HFFc6 (cell line): ENCODE results near the gene PANX2. TPM values are rescaled to one million over a fixed set of nuclear protein-coding genes. Genes with fewer than 3 reads are reported as not detected.

ENCODE experiments used
- DNase-seq: peaks from one replicate; pipeline ENCODE4 v3.0.0-alpha.2; 2018
- H3K27ac Mint-ChIP-seq: 2 replicates; pipeline ENCODE4 v1.8.0; 2020; ENCODE audit warnings: mild to moderate bottlenecking, mixed read lengths
- H3K27me3 Mint-ChIP-seq: 2 replicates; pipeline ENCODE4 v1.8.0; 2021; ENCODE audit warnings: mild to moderate bottlenecking, moderate library complexity, mixed read lengths; ENCODE audit not compliant: insufficient read depth
- H3K36me3 Mint-ChIP-seq: 2 replicates; pipeline ENCODE4 v1.8.0; 2021; ENCODE audit warnings: low read depth, mixed read lengths
- H3K4me1 Mint-ChIP-seq: 2 replicates; pipeline ENCODE4 v1.8.0; 2020; ENCODE audit warnings: low read depth, mixed read lengths
- H3K4me3 Mint-ChIP-seq: 2 replicates; pipeline ENCODE4 v1.8.0; 2020; ENCODE audit warnings: mild to moderate bottlenecking, moderate library complexity, mixed read lengths
- H3K9me3 Mint-ChIP-seq: 2 replicates; pipeline ENCODE4 v1.8.0; 2020; ENCODE audit warnings: mild to moderate bottlenecking, mixed read lengths
- total RNA-seq, 6 experiments: library from RNA; stranded (reverse); fragmentation: NEBNext Ultra II Directional; extraction: Animal tissue kit (Norgen Biotek cat#: 25700); gene quantifications; 2 replicates in 1 of 6; 3 replicates in 5 of 6; pipeline ENCODE4 v1.2.3, GENCODE V29; 2021
- TF ChIP-seq, protein P1 (sequence below): fragments of 200-600 bp; sonication (generic); IDR thresholded peaks from 2 replicates; pipeline ENCODE4 v1.5.0; 2021; ENCODE audit warnings: antibody characterized with exemption, mild to moderate bottlenecking

Gene PANX2
- total RNA-seq, 6 experiments from 2014 or later: 1.2 to 2.3 (median 1.3) TPM

GRCh38 chr22:50178471-50178864 lies 7.9 kb downstream of the PANX2 start:
- H3K36me3 Mint-ChIP-seq: no peaks in the 10 kb centered on the region
- H3K9me3 Mint-ChIP-seq: no peaks in the 10 kb centered on the region
- H3K27me3 Mint-ChIP-seq: peaks cover 8% of the 10 kb centered on the region
- TF ChIP-seq, protein P1, sequence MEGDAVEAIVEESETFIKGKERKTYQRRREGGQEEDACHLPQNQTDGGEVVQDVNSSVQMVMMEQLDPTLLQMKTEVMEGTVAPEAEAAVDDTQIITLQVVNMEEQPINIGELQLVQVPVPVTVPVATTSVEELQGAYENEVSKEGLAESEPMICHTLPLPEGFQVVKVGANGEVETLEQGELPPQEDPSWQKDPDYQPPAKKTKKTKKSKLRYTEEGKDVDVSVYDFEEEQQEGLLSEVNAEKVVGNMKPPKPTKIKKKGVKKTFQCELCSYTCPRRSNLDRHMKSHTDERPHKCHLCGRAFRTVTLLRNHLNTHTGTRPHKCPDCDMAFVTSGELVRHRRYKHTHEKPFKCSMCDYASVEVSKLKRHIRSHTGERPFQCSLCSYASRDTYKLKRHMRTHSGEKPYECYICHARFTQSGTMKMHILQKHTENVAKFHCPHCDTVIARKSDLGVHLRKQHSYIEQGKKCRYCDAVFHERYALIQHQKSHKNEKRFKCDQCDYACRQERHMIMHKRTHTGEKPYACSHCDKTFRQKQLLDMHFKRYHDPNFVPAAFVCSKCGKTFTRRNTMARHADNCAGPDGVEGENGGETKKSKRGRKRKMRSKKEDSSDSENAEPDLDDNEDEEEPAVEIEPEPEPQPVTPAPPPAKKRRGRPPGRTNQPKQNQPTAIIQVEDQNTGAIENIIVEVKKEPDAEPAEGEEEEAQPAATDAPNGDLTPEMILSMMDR: no peak
- no peak for DNase-seq
- no peaks in the 10 kb centered on the region; the same call in 1 of the 2 replicates for H3K4me1 Mint-ChIP-seq
- H3K27ac Mint-ChIP-seq: no peak overlapping the region
- H3K4me3 Mint-ChIP-seq: no peak overlapping the region

DNA sequence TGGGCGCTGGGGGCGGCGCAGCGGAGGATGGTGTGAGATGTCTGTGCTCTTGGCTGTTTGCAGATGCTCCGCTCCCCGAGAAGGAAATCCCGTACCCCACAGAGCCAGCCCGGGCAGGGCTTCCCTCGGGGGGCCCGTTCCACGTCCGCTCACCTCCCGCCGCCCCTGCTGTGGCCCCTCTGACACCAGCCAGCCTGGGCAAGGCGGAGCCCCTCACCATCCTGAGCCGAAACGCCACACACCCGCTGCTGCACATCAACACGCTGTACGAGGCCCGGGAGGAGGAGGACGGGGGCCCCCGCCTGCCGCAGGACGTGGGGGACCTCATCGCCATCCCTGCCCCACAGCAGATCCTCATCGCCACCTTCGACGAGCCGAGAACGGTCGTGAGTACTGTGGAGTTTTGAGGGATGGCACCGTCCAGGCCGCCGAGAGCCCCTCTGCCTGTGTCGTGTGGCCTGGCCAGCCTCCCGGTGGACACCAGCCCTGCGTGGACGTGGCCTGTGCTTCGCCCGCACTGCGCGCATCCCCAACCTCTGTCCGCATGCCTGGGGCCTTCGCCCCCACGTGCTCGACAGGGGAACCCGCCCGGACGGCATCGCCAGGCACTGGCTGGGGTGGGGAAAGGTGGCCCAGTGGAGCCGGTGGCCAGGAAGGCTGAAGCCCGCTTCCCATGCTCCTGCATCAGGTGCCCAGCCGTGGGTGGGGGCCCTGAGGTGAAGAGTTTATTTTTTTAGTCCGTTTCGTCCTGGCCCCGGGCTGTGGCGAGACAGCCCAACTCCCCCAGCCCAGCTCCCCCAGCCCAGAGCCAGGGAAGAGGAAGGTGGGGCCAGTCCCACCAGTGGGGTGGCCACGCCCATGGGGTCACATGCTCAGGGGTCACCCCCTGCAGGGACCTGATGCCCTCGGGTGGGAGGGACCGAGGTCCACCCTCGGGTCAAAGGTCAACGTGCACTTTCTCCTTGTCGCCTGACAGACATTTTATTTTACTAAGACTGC lies 8.6 kb downstream of the PANX2 start:
- Mint-ChIP-seq H3K27ac (no peak overlapping the region), H3K9me3 (no peaks in the 10 kb centered on the region), H3K4me3 (no peak overlapping the region), H3K27me3 (peaks cover 7% of the 10 kb centered on the region), H3K4me1 (no peaks in the 10 kb centered on the region; the same call in 1 of the 2 replicates), H3K36me3 (no peaks in the 10 kb centered on the region)
- DNase-seq: no peak
- TF ChIP-seq, protein P1: no peak

DNA sequence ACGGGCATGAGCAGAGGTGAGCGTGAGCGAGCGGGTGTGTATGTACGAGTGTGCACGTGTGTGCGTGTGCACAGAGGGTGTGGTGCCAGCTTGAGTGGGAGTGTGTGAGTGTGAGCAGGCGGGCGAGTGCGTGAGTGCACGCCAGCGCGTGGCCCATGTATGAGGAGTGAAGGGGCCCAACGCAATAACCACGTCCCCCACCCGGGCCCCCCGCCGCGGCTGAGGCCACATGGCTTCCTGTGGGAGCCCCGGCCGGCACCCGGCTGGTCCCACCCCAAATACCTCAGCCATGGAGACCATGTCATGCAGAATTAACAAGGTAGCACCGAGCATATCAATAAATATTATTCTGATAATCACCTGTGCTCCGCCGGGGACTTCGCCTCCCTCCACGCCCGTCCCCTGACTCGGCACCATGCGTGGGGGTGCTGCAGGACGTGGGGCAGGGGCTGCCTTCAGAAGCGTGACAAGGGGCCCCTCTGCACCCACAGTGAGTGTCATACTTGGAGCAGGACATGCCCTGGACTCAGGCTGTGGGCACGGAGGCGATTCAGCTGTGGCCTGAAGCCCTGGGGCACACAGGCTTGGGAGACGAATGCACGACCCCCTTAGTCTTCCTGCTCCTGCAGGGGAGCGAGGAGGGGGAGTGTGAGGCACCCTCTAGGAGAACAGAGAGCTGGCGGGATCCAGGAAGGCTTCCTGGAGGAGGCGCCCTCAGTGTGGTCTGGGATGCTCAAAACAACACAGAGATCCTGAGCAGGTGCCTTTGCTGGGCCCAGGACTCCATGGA lies 9.6 kb downstream of the PANX2 start:
- no peak overlapping the region for H3K27ac Mint-ChIP-seq
- H3K4me1 Mint-ChIP-seq: no peaks in the 10 kb centered on the region; the same call in 1 of the 2 replicates
- no peak overlapping the region for H3K4me3 Mint-ChIP-seq
- peaks cover 5% of the 10 kb centered on the region for H3K27me3 Mint-ChIP-seq
- H3K36me3 Mint-ChIP-seq: no peaks in the 10 kb centered on the region
- DNase-seq: no peak
- H3K9me3 Mint-ChIP-seq: no peaks in the 10 kb centered on the region
- TF ChIP-seq, protein P1: no peak

- Mint-ChIP-seq H3K4me1 (no peaks in the 10 kb centered on the region; the same call in 1 of the 2 replicates), H3K27ac (no peak overlapping the region), H3K9me3 (no peaks in the 10 kb centered on the region), H3K4me3 (no peak overlapping the region), H3K36me3 (no peaks in the 10 kb centered on the region), H3K27me3 (peaks cover 3% of the 10 kb centered on the region)
- DNase-seq: no peak
- TF ChIP-seq, protein P1: no peak
Measured at GRCh38 chr22:50180727-50181521, 10.4 kb downstream of the PANX2 start.
